Measurements from ENCODE around the gene SPEF2.
"Not testable (repeated sequence)": the region's sequence is repeated elsewhere in the genome, so short reads cannot be mapped to it uniquely, and the experiment has no call there.

Gene SPEF2

GRCh38 chr5:35660451-35660850, 42.8 kb downstream of the SPEF2 start:
- no peak for DNase-seq

GRCh38 chr5:35664584-35664983, 46.9 kb downstream of the SPEF2 start:
- no peak for DNase-seq

- no peak for DNase-seq
Measured at GRCh38 chr5:35665096-35665495, 47.4 kb downstream of the SPEF2 start.

GRCh38 chr5:35668319-35668718, 50.7 kb downstream of the SPEF2 start:
- no peak for DNase-seq

- no peak for DNase-seq
Measured at GRCh38 chr5:35668794-35669193, 51.1 kb downstream of the SPEF2 start.

- DNase-seq, result no peak
Measured at GRCh38 chr5:35671541-35672295, 54.1 kb downstream of the SPEF2 start.

- DNase-seq, result not testable (repeated sequence)
Measured at GRCh38 chr5:35672296-35672655, 54.6 kb downstream of the SPEF2 start.

- no peak for DNase-seq
Measured at GRCh38 chr5:35672995-35673394, 55.3 kb downstream of the SPEF2 start.

GRCh38 chr5:35674049-35674448, 56.4 kb downstream of the SPEF2 start:
- no peak for DNase-seq

- DNase-seq, result no peak
Measured at GRCh38 chr5:35675392-35675791, 57.7 kb downstream of the SPEF2 start.

- no peak for DNase-seq
Measured at GRCh38 chr5:35677878-35678277, 60.2 kb downstream of the SPEF2 start.

GRCh38 chr5:35678661-35679060, 61.0 kb downstream of the SPEF2 start:
- no peak for DNase-seq

GRCh38 chr5:35679357-35679756, 61.7 kb downstream of the SPEF2 start:
- DNase-seq, result no peak

- no peak for DNase-seq
Measured at GRCh38 chr5:35681911-35682310, 64.2 kb downstream of the SPEF2 start.

- DNase-seq, result no peak
Measured at GRCh38 chr5:35683466-35683865, 65.8 kb downstream of the SPEF2 start.

- no peak for DNase-seq
Measured at GRCh38 chr5:35685161-35685560, 67.5 kb downstream of the SPEF2 start.

GRCh38 chr5:35687961-35688360, 70.3 kb downstream of the SPEF2 start:
- DNase-seq, result no peak

GRCh38 chr5:35694481-35694880, 76.8 kb downstream of the SPEF2 start:
- no peak for DNase-seq

GRCh38 chr5:35698047-35698808, 80.6 kb downstream of the SPEF2 start:
- DNase-seq, result no peak

- no peak for DNase-seq
Measured at GRCh38 chr5:35707659-35708058, 90.0 kb downstream of the SPEF2 start.

GRCh38 chr5:35709688-35710087, 92.0 kb downstream of the SPEF2 start:
- no peak for DNase-seq

GRCh38 chr5:35717718-35718117, 100.1 kb downstream of the SPEF2 start:
- no peak for DNase-seq

GRCh38 chr5:35735718-35736117, 118.1 kb downstream of the SPEF2 start:
- DNase-seq, result no peak

GRCh38 chr5:35736280-35736679, 118.6 kb downstream of the SPEF2 start:
- DNase-seq, result peak; percentile 45 to 47

All from stimulated activated CD4-positive, alpha-beta T cell treated with anti-CD3 and anti-CD28 coated beads, Interleukin-2, amount 100 ng/mL, for 24 hours (primary cell).